HG02610 (cell line): Measurements from ENCODE around the gene TREH.

Experiments used
- ATAC-seq: cut with Tn5 transposase; IDR thresholded peaks from one replicate; pipeline ENCODE4 v1.9.1; 2021; ENCODE audit warnings: mild to moderate bottlenecking, moderate library complexity; ENCODE audit not compliant: unreplicated experiment

TREH gene

DNA sequence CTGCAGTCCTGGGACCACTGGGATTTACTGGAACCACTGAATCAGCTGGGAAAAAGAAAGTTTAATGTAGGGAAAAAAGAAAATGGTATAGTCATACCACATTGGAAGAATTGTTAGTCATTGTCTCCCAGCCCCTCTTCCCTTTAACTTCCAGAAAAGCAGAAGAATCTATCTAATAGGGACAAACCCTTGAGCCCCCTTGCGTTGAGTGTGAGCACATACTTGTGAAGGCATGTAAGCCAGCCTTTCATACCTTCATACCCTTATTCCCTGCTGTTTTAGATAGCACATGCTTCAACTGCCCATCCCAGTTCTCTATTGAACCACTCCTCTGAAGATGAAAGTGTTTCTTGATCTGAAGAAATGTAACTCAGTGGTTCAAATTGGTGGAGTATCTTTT, 6.6 kb downstream of the TREH start:
- no peak for ATAC-seq

DNA sequence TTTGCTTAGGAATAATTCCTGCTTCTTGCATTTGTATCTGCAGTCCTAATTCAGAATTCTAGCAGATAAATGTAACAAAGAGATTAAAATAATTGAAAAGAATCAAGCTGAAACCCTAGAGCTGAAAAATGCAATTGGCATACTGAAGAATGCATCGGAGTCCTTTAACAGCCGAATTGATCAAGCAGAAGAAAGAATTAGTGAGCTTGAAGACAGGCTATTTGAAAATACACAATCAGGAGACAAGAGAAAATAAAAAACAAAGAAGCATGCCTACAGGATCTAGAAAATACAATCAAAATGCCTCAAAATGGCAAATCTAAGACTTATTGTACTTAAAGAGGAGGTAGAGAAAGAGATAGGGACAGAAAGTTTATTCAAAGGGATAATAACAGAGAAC, 8.2 kb downstream of the TREH start:
- ATAC-seq = no peak

DNA sequence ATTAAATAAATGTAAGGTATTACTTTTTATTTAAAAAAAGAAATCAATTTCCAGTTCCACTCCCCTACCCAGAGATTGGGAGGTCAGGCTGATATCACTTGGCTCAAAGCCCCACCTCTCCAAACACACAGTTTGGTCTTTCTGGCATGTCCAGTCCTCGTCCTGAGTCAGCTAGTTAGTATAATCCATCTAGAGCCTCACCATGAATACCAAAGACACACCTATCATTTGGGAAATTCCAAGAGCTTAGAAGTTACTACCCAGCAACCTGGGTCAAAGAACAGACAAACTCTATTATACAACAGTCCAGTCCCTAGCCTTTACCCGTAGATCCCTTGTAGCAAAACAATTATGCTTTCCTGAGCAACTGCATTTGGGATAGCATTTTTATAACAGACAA, 9.4 kb downstream of the TREH start:
- ATAC-seq = no peak

DNA sequence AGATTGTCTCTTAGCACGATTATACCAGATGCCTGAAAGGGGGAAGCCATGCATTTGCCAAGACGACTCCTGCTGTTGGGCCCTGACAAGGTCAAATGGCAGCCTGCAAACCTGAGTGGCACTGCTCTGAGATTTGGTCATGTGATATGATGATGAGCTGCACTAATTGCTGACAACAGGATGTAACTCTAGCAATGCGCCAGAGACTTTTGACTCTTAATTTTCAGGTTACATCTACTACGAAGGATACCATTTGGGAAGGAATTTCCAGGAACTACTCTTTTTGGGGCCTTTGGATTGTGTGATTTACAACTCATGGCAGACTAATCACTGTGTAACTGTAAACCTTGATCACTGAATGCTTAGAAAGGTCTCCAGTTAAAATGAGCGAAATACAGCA, 13.1 kb downstream of the TREH start:
- ATAC-seq = no peak

DNA sequence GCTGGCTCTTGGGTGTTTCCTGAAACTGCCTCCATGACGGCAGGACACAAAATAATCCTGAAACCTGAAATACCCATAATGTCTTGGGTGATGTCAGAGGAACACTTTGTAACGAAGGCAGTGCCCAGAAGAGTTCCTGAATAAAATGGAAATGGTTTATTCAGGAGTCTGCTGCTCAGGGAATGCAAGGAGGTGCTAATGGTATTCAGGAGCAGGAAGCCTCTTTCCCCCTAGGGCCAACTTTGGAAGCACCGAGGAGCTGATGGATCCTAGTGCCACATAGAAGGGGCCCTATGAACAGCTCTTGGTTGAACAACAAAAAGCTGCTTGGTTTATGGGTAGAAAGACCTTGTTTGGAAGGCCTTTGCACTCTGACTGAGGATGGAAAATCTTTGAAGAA, 15.5 kb downstream of the TREH start:
- ATAC-seq = no peak

DNA sequence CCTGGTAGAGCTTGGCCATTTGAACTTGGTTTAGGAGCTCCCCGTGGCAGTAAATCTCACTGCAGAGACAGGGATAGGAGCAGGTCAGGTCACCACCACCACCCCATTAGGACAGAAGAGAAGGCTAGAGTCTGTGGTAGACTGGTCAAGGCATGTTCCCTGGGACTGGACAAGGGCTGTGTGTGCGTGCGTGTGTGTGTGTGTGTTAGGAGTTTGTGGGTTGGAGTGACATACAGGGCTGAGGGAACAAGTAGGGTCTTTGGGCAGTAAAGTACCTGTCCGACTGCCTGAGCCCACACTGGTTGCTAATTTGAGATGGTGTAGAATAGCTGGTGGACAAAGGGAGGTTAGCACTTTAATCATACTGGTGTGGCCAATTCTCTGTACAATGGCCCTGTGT, 16.1 kb downstream of the TREH start:
- no peak for ATAC-seq

DNA sequence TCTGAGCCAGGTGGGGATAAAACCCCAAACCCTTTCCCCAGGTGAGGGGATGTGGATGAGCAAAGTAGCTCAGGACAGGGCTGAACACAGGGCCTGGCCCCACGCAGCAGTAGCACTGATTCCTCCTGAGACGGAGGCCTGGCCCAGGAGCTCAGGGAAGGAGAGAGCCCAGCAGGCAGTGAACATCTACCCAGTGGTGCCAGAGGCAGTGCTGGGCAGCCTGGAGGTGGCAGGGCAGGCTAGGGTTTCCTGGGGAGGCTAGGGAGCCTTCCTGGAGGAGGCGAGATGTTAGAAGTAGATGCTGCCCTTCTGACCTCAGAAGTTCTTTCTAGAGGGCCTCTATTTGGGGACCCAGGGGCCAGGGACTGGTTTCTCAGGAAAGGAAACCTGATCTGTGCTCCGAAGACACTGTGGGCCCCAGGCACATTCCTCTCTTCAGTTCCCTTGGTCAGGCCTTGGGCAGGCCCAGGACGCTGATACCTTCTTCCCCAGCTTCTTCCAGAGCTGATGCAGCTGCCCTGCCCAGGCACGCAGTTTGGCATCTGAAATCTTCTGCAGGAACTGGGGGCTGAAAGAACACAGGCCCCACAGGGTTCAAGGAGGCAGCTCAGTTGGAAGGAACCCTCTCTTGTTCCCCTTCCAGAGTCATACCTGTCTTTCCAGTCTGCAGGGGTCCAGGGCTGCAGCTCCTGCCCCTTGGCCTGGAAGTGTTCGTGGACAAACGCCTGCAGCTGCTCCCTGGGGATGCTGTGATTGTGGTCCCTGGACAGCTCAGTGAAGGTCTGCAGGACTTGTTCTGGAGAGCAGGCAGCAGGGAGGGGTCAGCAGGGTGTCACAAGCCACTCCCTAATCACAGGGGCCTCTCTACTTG, 16.8 kb downstream of the TREH start:
- ATAC-seq = no peak

DNA sequence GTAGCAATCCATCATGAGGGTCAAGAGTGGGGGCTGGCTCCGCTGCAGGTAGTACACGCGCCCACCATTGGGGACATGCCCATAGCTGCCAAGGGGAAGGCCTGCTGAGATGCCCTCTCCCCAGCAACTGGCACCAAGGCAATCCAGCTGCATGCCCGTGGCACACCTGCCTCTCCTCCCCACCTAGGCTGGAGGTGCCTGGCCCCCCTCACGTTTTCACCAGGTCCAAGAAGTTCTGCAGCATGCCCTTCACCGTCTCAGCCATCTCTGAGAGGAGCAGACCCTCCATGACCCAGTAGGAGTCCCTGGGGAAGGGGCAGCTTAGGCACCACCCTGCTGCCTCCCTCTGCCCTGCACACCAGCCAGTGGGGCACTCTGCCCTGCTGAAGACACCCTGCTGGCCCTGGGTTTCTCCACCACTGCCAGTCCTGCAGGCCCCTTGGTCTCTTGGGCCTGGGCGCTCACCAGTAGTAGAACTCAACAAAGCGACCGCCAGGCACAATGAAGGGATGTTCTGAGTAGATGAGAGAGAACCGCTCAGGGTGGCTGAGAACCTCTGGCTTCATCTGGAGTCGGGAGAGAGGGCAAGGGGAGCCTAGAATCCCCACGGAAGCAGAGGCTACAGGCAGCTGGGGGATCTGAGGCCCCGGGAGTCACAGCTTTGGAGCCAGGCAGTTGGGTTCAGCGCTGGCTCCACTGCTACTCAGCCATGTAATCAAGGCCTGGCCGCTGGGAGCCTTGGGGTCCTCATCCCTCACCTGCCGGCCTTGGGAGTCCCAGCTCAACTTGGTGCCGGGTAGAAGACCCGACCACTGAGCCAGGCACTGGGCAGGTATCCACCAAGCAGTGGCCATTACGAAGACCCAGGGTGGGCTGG, 17.8 kb downstream of the TREH start:
- ATAC-seq = no peak

DNA sequence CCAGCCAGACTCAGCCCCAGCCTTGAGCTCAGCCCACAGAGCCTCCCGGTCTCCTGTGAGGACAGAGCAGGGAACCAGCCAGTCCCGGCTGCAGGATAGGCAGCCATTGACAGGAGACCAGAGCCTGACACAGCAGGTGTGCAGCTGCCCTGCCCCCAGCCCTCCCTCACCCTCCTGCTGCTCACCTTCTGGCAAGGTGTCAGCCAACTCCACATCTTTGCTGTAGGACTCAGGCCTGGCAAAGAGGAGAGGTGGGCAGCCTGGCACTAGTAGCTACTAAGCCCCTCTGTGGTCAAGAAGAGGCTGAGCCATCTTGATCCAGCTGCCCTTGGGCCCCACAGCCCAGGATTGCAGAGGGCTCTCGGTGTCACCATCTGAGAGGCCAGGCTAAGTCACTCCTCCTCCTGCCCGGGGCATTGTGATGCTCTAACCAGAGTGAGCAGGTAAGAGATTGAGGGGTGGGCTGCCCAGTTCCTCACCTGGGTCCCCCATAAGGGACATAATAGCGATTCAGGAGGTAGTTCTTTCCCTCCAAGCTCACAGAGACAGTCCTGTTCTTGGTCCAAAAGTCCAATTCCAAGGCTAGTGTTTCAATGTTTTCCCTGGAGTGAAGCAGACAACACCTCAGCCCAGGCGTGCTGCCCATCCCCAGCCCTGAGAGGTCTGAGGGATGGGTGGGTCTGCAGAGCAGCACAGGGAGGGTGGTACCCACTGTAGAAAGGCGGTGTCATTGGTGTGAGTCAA, 18.6 kb downstream of the TREH start:
- ATAC-seq = no peak

DNA sequence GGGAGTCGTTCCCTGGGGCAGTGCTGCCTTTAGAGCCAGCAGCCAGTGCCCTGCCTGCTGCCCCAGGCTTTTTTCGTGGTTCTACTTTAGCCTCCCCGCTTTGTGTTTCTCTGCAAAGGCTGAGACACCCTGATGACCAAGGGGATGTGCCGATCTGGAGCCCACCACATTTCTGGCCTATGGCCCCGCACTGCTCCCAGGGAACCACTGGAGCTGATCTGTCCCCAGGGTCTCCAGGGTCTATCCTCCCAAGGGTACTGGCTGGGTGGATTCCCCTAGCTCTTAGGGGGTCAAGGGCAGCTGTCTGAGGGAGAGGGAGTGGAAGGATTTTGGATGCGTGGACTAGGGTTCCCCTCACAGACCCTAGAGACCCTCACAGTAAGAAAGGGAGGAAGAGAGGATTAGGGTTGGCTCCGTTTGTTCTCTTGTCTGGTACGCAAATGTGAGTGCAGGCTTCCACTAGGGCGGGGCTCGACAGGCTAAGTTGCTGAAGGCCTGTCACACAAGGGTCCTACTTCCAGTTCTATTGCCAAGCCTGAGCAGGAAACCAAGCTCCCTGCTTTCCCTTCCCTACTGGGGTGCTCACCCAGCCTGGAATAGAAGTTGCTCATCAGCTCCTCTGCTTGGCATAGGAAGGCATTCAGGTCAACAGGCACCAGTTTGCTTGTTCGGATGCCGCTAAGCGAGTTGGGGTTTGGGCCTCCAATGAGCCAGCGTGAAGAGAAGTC, 19.3 kb downstream of the TREH start:
- no peak for ATAC-seq

DNA sequence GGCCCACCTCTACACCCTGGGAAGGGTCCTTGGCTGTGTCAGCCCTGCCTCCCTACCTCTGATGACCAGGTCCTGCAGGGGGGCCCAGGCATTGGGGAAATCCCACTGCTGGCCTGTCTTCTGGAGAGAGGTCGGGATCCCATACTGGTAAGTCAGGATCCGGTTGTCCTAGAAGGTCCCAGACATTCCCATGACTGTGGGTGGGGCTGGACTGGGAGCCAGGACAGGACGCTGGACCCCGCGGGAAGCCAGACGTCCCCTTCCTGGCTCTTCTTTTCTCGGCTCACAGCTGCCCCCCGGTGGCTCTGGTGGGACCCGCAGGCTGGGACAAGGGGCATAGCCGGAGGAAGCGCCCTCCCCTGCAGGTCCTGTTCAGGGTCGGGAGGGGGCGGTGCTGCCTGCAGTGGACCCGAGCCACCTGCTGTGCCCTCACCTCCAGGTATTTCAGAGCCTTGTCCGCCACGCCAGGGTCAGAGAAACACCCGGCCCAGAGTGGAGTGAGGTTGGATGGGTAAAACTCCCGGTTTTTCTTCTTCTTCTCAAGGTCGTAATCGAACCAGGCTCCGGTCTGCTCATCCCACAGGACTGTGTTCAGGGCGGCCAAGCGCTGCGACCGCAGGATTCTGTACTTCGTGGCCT, 20.0 kb downstream of the TREH start:
- ATAC-seq = peak; percentile 74

DNA sequence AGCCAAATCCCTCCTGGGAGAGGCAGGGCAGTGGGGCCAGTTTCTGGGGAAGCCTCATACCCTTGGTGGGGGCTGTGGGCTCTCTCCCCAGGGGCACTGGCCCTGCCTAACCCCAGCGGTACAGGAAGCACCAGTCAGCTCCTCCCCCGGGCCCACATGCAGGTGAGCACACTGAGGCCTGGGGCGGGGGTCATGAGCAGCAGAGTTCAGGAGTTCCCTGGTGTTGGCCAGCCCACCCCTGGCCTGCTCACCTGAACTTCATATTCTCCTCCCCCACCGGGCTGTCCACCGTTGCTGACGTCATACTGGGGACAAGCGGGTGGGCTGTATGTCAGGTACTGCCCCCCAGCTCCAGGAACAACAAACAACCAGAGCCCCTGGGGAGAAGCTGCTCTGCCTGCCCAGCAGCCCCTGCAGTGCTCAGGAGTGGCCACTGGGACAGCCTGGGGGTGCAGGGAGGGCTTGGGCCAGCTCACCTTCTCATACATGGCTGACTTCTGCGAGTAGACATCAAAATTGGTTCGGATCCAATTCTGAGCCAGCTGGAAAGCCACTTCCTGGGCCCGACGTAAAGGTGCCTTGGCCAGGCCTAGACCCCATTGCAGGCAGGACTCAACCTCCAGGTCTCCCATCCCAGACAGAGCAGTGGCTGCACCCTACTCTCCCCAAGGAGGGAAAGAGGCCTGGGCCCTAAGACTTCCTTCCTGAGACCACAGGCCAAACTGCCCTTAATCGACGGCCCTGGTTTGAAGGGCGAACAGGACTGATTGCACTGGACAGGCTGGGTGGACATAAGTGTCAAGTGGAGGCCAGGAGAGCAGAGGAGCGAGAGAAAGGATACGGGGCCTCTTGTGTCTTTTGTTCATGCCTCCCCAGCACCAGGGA, 20.8 kb downstream of the TREH start:
- ATAC-seq = no peak

DNA sequence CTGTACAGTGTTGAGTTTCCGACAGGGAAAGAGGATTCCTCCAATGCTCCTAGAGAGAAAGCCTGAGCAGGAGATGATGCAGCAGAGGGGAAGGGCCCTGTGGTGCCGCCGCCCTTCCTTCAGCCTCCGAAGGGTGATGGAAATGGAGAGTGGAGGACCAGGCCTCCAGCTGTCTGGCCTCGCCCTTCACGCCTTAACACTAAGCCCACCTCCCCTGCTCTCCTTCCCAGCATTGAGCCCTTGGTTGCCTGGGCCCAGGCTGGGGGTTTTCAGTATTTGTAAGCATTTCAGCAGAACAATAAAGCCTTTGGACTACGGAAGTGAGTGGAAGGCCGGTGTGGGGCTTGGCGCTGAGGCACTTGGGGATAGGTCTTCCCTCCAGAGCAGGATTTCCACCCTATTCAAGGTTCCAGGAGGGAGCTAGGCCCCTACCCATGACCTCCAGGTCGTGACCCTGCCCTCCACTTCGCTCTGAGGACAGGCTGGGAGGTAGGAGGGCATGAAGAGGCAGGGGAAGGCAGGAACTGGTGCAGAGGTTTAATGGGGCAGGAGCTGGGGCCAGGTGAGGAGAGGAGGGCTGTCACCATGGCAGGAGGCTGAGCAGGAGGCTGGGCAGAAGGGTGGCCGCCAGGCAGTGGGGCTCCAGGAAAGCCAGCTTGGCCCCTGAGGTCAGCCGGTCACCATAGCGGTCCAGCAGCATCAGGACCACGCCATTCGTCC, 21.6 kb downstream of the TREH start:
- no peak for ATAC-seq

DNA sequence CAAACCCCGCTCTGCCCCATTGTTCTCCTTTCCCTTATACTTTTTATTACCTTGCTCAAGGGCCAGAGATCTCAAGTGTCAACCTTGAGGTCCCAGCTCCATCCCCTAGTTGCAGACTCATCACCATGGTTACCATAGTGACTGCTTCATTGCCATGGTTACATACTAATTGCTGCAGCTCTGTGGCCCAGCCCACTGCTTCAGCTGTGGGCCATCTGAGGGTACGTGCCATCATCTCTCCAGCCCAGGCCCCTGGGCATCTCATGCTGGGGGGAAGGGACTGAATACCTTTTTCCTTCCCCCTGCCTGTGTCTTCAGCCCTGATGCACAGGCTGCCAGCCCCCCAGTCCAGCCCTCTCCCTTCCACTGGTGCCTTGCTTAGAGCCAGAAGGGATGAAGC, 22.2 kb downstream of the TREH start:
- ATAC-seq = no peak

DNA sequence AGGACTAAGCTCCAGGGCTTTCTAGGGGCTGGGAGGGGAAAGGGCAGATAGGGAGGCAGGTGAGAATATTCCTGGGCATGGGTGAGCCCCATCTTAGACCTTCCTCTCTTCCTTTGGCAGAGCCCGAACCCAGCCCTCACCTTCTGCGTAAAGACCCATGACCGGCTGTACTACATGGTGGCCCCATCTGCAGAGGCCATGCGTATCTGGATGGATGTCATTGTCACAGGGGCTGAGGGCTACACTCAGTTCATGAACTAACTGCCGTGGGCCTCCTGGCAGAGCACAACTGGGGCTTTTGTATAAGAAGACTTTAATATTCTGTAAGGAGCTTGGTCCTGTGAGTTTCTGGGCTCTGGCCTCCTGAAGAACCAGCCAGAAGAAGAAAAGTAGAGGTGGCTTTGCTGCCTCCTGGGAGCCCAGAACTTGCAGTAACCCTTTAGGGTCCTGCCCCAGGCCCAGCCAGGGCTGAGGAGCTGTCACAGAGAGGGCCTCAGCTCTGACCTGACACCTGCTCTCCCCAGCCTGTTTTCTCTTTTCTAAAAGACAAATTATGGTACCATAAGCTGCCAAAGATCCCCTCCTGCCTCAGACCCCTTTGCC, 22.8 kb downstream of the TREH start:
- no peak for ATAC-seq

DNA sequence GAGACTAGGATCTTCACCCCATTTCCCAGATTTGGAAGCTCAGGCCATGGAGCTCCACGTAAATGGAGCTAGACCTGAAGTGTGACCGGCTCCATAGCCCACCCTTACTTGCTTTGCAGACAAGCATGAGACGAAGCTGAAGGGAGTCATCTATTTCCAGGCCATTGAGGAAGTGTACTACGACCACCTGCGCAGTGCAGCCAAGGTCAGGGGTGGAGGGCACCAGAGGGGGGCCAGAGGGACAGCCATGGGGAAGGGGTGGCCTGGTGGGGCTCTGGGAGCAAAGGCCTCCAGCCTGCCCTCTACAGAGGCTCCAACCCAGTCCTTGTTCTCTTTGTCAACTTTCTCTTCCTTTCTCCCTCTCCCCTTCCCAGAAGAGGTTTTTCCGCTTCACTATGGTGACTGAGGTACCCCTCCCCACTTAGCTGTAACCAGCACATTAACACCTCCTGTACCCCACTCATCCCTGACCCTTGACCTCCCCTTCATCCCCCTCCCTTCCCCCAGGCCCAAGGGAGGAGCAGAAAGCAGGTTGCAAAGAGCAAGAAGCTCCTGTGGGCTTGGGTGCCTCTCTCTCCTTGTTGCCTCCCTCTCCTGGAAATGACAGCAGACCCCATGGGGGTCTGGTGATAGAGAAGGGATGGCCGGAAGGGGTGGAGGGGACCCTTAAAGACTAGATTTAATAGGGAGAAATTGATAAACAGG, 23.8 kb downstream of the TREH start:
- ATAC-seq = no peak

DNA sequence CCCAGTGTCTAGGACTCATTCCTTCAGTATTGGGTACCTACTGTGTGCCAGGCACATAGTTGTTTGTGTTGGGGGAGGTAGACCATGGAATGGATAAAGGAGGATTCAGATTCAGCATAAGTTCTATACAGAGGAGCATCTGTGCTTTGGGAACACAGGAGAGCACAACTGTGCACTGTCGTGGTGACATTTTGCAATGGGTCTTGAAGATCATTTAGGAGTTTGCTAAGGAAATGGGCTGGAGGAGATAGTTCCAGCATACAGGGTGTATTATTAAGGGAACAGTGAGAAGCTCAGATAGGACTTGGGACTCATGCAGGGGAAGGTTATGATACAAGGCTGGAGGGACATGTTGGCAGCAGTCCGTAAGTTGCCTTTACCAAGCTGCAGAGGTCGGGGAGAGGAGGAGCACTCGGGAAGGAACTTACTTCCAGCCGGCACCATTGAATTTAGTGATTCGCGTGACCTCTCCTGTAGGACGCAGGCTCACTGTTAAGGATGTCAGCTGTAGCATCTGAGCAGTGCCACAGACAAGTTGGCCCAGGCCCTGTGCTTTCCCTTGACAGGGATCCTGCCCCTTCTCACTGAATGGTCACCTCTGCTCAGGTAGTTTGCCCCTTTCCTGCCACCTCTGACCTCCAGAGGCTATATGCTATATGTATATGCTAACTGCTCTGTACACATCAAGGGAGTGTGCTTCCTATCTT, 25.6 kb downstream of the TREH start:
- ATAC-seq = no peak
